ENCODE data around the gene OVCA2. TPM values are rescaled to one million over a fixed set of nuclear protein-coding genes. Genes with fewer than 3 reads are reported as not detected.

The OVCA2 gene
- total RNA-seq, 1 donor from 2014 or later, result 69.0 TPM

DNA sequence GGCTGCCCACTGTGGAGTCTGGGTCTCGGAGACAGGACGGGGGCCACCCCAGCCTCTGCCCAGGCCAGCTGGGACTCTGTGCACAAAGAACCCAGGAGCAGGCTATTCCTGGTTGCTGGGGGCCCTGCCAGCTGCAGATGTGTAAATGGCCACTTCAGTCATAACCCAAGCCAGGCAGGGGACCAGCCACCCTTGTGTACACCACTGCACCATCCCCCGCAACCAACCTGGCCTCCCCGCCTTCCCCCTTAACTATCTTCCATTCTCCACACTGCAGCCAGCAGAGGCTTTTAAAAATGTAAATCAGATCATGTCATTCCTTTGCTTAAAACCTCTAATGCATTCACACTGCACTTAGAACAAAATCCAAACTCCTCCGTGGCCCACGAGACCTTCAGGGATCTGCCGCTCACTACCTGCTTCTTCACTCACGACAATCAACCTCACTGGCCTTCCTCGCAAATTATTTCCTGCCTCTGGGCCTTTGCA, 45.0 kb upstream of the OVCA2 start:
- H3K27me3 ChIP-seq (ENCODE audit: control insufficient read depth, insufficient read depth, low read length), result peaks cover 1% of the 10 kb centered on the region
- no peak overlapping the region for H3K4me3 ChIP-seq (ENCODE audit: low read depth, low read length)
- DNase-seq (ENCODE audit: low read depth) (no peak), FAIRE-seq (no peak)
- TF ChIP-seq, protein P1, sequence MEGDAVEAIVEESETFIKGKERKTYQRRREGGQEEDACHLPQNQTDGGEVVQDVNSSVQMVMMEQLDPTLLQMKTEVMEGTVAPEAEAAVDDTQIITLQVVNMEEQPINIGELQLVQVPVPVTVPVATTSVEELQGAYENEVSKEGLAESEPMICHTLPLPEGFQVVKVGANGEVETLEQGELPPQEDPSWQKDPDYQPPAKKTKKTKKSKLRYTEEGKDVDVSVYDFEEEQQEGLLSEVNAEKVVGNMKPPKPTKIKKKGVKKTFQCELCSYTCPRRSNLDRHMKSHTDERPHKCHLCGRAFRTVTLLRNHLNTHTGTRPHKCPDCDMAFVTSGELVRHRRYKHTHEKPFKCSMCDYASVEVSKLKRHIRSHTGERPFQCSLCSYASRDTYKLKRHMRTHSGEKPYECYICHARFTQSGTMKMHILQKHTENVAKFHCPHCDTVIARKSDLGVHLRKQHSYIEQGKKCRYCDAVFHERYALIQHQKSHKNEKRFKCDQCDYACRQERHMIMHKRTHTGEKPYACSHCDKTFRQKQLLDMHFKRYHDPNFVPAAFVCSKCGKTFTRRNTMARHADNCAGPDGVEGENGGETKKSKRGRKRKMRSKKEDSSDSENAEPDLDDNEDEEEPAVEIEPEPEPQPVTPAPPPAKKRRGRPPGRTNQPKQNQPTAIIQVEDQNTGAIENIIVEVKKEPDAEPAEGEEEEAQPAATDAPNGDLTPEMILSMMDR (IDR thresholded peaks at IDR 0.05; ENCODE audit: insufficient read depth, low read length, severe bottlenecking), result no peak
- no peaks in the 10 kb centered on the region for H3K36me3 ChIP-seq (ENCODE audit: control insufficient read depth, insufficient read depth, low read length)

DNA sequence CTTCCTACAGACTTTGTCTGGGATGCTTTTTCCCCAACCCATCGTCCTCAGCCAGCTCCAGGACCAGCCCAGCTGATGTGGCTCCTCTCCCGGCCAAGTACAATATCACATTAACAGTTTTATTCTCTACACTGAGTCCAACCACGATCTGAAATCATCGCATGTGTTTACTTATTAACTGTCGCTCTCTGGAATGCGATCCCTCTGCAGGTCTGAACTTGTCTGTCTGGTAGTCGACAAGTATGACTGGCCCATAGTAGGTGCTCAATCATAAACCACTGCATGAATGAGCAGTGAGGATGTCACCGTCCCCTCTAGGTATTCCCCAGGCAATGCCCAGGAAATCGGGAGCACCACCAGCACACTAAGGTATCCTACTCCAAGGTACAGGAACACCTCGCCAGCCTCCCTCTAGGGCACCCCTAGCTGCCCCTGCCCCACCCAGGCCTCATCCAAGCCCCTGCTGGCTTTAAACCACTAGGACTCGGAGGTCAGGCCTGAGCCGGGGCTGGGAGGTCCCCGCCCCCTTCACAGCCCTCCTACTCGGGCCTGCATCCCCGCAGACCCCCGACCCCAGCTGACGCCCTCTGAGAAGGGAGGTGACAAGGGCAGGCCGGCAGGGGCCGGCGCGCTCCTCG, 44.4 kb upstream of the OVCA2 start:
- H3K27me3 ChIP-seq (ENCODE audit: control insufficient read depth, insufficient read depth, low read length), result peaks cover 1% of the 10 kb centered on the region
- TF ChIP-seq, protein P1 (IDR thresholded peaks at IDR 0.05; ENCODE audit: insufficient read depth, low read length, severe bottlenecking), result no peak
- FAIRE-seq (peak; percentile 93), DNase-seq (ENCODE audit: low read depth) (peak; percentile 80)
- H3K36me3 ChIP-seq (ENCODE audit: control insufficient read depth, insufficient read depth, low read length), result no peaks in the 10 kb centered on the region
- H3K4me3 ChIP-seq (ENCODE audit: low read depth, low read length), result no peak overlapping the region

DNA sequence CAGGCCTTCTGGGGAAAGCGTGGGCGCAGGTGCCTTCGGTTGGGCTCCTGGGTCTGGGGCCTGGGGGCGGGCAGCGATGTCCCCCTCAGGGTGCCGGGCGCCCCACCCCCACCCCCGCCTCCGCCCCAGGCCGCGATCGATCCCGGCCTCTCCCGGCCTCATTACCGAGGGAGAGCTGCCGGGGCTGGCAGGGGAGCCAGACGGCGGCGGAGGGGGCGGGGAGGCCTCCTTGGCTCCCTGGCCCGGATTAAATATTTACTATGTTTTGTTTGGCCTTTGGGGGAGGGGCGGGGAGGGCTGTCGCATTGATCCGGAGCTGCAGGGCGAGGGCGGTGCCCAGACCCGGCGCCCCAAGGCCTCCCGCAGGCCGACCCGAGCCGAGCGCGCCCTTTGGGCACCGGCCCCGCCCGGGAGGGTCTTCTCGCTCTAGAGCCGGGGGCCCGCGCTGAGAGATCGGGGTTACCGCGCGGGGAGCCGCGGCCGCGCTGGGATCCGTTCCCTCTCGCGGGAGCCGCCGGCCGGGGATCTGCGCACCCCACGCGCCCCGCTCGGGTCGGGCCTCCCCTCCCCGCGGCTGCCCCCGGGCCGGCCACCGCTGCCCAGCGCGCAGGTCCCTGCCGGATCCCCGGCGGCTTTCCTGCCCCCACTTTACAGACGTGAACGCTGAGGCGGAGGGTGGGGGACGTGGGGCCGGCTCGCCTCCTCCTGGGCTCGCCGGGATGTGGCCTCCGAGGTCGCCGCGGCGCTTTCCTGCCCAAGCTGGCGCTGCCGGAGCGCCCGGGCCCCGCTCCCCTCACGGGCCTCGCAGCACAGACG, 43.7 kb upstream of the OVCA2 start:
- TF ChIP-seq, protein P1 (IDR thresholded peaks at IDR 0.05; ENCODE audit: insufficient read depth, low read length, severe bottlenecking), result no peak
- DNase-seq (ENCODE audit: low read depth), result no peak
- Histone ChIP-seq H3K4me3 (ENCODE audit: low read depth, low read length) (peak overlapping the region; percentile 22), H3K36me3 (ENCODE audit: control insufficient read depth, insufficient read depth, low read length) (no peaks in the 10 kb centered on the region), H3K27me3 (ENCODE audit: control insufficient read depth, insufficient read depth, low read length) (peaks cover 1% of the 10 kb centered on the region)
- FAIRE-seq, result no peak

DNA sequence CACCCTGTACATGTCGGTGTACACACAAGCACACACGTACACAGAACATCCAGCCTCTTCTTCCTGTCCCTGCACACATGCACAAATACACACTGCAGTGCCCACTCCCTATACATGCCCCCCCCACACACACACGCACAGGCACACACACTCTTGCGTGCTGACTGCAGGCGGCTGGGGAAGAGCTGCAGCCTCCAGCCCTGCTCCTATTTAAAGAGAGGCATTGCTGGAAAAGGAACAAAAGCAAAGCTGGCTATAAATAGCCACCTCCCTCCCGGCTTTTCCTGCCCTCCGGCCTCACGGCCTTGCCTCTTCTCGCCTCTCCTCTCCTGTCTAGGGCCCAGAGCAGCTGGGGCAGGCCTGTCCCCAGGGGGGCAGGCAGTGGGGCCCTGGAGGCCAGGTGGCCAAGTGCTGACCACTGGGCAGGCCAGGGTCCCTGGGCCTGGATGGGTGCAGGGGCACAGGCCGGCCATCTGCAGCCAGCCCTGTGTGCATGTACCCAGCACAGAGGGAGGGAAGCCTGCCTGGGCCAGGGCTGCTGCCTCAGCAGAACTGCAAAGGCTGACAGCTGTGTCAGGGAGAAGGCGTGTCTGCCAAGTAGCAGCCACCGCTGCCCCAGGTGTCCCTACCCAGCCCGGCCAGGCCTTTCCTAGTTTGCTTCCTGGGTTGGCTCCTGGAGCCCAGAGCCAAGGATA, 42.1 kb upstream of the OVCA2 start:
- FAIRE-seq (no peak), DNase-seq (ENCODE audit: low read depth) (peak; percentile 21)
- Histone ChIP-seq H3K27me3 (ENCODE audit: control insufficient read depth, insufficient read depth, low read length) (no peaks in the 10 kb centered on the region), H3K36me3 (ENCODE audit: control insufficient read depth, insufficient read depth, low read length) (no peaks in the 10 kb centered on the region), H3K4me3 (ENCODE audit: low read depth, low read length) (no peak overlapping the region)
- TF ChIP-seq, protein P1 (IDR thresholded peaks at IDR 0.05; ENCODE audit: insufficient read depth, low read length, severe bottlenecking), result no peak

DNA sequence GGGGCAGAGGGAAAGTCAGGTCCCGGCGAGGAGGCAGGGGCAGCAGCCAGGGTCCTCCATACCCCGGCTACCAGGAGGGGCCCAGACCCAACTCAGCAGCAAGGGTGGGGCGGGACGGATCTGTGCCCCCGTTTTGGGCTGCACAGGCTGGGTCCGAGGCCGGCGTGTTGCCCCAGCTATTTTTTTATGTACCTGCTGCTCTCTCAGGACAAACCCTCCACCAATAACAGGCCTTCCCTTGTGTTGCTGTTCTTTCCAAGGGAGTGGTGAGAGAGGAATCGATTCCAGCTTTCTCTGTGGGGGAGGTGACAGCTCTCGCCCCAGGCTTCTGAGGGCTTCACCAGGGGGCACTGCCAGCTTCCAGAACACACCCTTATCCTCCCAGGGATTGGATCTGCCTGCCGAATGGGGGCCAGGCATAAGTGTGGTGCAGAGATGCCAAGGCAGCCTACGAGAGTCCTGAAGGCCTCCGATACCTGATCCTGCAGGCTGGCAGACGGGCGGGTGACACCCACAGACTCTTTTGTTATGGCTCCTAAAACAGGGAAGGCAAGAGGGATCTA, 39.0 kb upstream of the OVCA2 start:
- FAIRE-seq, result no peak

More for the DNA sequence above, 39.0 kb upstream of the OVCA2 start:
- H3K4me3 ChIP-seq (ENCODE audit: low read depth, low read length), result no peak overlapping the region
- no peaks in the 10 kb centered on the region for H3K36me3 ChIP-seq (ENCODE audit: control insufficient read depth, insufficient read depth, low read length)
- TF ChIP-seq, protein P1 (IDR thresholded peaks at IDR 0.05; ENCODE audit: insufficient read depth, low read length, severe bottlenecking), result no peak
- DNase-seq (ENCODE audit: low read depth), result no peak
- peaks cover 1% of the 10 kb centered on the region for H3K27me3 ChIP-seq (ENCODE audit: control insufficient read depth, insufficient read depth, low read length)

Measured in bronchial epithelial cell (primary cell).